IPS-15b (cell line): ENCODE results near the gene IDS.
"Not testable (repeated sequence)": the region's sequence is repeated elsewhere in the genome, so short reads cannot be mapped to it uniquely, and the experiment has no call there.

Experiments used
- H3K27me3 ChIP-seq: one replicate; pipeline ENCODE4 v1.6.1; 2013; ENCODE audit warnings: low read length; ENCODE audit not compliant: control insufficient read depth, insufficient read depth
- H3K36me3 ChIP-seq: one replicate; pipeline ENCODE4 v1.6.1; 2013; ENCODE audit warnings: low read length; ENCODE audit not compliant: control insufficient read depth, insufficient read depth
- H3K4me1 ChIP-seq: one replicate; pipeline ENCODE4 v1.6.1; 2013; ENCODE audit warnings: mild to moderate bottlenecking, low read length; ENCODE audit not compliant: control insufficient read depth, insufficient read depth
- H3K4me3 ChIP-seq: one replicate; pipeline ENCODE4 v1.5.1; 2013; ENCODE audit warnings: low read depth, low read length
- H3K9ac ChIP-seq: one replicate; pipeline ENCODE4 v1.6.1; 2013; ENCODE audit warnings: low read depth, mild to moderate bottlenecking, low read length
- H3K9me3 ChIP-seq: one replicate; pipeline ENCODE4 v1.6.1; 2013; ENCODE audit warnings: mild to moderate bottlenecking, low read length; ENCODE audit not compliant: control insufficient read depth, insufficient read depth

The IDS gene

DNA sequence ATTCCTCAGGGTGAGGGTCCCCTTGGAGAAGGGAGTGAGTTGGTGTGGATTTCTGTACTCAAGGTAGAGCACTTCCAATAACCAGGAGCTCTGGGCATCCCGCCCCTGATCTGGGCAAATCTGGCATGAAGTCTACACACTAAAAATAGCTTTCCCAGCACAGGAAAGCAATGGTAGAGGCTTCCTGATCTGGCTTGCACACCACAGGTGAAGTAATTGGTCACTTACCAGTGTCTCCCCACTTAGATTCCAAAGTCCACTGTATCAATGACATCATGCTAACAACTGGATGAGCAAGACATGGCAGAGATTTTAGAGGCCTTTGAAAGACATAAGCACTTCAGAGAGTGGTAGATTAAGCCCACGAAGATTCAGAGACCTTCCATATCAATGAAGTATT is 17.8 kb upstream of the IDS start:
- Histone ChIP-seq H3K4me1 (no peaks in the 10 kb centered on the region), H3K27me3 (no peaks in the 10 kb centered on the region)

DNA sequence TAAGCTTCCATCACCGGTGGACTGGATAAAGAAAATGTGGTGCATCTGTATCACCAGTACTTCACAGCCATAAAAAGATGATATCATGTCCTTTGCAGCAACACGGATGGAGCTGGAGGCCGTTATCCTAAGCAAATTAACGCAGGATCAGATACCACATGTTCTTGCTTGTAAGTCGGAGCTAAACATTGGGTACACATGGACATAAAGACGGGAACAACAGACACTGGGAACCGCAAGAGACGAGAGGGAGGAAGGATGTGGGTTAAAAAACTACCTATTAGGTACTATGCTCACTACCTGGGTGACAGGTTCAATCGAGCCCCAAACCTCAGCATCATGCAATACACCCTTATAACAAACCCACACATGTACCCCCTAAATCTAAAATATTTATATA is 16.3 kb upstream of the IDS start:
- Histone ChIP-seq H3K9me3 (no peaks in the 10 kb centered on the region), H3K4me1 (no peaks in the 10 kb centered on the region), H3K4me3 (no peak overlapping the region), H3K36me3 (no peaks in the 10 kb centered on the region), H3K27me3 (no peaks in the 10 kb centered on the region), H3K9ac (no peak overlapping the region)

More for the DNA sequence above, 17.8 kb upstream of the IDS start:
- no peak overlapping the region for H3K9ac ChIP-seq
- H3K36me3 ChIP-seq, result no peaks in the 10 kb centered on the region
- H3K9me3 ChIP-seq, result no peaks in the 10 kb centered on the region
- no peak overlapping the region for H3K4me3 ChIP-seq

DNA sequence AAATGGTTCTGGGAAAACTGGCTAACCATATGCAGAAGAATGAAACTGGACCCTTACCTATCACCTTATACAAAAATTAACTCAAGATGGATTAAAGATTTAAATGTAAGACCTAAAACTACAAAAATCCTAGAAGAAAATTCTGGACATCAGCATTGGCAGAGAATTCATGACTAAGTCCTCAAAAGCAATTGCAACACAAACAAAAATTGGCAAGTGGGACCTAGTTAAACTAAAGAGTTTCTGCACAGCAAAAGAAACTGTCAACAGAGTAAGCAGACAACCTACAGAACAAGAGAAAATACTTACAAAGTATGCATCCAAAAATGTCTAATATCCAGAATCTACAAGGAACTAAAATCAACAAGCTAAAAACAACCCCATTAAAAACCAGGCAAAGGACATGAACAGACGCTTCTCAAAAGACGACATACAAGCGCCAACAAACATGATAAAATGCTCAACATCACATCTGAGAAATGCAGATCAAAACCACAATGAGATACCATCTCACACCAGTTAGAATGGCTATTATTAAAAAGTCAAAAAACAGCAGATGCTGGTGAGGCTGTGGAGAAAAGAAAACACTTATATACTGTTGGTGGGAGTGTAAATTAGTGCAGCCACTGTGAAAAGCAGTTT is 15.7 kb upstream of the IDS start:
- H3K9me3 ChIP-seq, H3K4me3 ChIP-seq, H3K4me1 ChIP-seq, H3K9ac ChIP-seq, H3K36me3 ChIP-seq, H3K27me3 ChIP-seq: not testable (repeated sequence)

DNA sequence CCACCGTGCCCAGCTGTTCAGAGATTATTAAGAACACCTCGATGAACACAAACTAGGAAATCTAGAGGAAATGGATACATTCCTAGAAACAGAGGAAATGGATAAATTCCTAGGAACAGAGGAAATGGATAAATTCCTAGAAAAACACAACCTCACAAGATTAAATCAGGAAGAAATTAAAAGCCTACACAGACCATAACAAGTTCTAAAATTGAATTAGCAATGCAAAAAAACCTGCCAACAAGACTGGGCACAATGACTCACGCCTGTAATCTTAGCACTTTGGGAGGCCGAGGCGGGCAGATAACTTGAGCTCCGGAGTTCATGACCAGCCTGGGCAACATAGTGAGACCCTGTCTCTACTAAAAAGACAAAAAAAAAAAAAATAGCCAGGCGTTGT is 13.1 kb upstream of the IDS start:
- no peak overlapping the region for H3K9ac ChIP-seq
- no peak overlapping the region for H3K4me3 ChIP-seq
- no peaks in the 10 kb centered on the region for H3K36me3 ChIP-seq
- no peaks in the 10 kb centered on the region for H3K4me1 ChIP-seq
- no peaks in the 10 kb centered on the region for H3K9me3 ChIP-seq
- no peaks in the 10 kb centered on the region for H3K27me3 ChIP-seq

DNA sequence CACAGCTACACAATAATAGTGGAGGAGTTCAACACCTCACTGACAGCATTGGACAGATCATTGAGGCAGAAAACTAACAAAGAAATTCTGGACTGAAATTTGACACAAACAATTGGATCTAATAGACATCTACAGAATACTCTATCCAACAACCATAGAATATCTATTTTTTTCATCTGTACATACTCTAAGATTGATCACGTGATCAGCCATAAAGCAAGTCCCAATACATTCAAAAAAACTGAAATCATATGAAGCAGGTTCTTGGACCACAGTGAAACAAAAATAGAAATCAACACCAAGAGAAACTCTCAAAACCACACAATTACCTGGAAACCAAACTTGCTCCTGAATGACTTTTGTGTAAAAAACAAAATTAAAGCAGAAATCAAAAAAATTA is 12.2 kb upstream of the IDS start:
- Histone ChIP-seq H3K27me3 (no peaks in the 10 kb centered on the region), H3K4me1 (no peaks in the 10 kb centered on the region), H3K36me3 (no peaks in the 10 kb centered on the region), H3K9ac (no peak overlapping the region), H3K9me3 (no peaks in the 10 kb centered on the region), H3K4me3 (no peak overlapping the region)

DNA sequence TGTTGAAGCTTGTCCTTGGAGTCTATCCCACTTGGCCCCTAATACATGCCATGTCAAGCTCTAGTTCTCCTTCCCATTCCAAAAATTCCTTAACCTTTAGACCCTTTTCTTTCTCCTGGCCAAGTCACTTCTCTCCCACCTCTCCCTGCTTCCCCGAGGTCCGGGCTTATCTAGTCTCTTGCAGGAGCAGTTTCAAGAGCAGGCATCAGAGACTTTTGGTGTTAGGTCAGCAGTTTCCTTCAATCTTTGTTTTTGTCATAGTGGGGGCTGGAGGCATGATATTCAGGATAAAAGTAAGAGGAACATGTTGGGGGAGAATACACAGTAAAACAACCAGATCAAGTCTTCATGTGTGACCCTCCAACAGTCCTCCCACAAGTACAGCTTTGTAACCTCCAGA is 11.5 kb upstream of the IDS start:
- Histone ChIP-seq H3K9me3 (no peaks in the 10 kb centered on the region), H3K36me3 (no peaks in the 10 kb centered on the region), H3K4me3 (no peak overlapping the region), H3K4me1 (no peaks in the 10 kb centered on the region), H3K9ac (no peak overlapping the region), H3K27me3 (no peaks in the 10 kb centered on the region)

DNA sequence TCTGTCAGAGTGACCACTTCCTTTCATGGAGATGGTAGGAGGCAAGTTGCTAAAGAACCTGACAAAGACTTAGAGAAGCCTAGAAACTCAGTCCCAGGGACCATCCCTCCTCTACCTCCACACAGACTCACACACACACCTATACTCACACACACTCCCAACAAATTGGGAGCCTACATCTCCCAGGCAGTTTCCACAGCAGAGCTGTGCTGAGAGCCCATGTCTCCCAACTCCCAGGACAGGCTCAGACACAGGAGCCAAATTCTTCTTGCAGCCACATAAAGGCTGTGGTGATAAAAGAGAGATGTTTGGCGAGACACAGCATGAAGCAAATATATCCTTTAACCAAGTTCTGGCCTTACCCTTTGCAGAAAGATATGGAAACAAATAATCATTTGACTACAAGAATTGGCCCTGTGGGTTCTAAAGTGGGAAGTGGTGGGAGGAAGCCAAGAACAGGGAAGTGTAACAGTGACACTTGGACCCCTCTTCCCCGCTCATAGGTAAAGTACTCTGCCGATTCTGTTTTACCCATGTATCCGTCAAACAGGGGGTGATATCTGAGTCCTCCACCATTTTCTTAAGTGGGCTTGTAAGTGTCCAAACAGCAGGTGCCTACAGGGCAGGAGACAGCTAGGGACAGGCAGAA is 11.0 kb upstream of the IDS start:
- H3K9me3 ChIP-seq, result no peaks in the 10 kb centered on the region

DNA sequence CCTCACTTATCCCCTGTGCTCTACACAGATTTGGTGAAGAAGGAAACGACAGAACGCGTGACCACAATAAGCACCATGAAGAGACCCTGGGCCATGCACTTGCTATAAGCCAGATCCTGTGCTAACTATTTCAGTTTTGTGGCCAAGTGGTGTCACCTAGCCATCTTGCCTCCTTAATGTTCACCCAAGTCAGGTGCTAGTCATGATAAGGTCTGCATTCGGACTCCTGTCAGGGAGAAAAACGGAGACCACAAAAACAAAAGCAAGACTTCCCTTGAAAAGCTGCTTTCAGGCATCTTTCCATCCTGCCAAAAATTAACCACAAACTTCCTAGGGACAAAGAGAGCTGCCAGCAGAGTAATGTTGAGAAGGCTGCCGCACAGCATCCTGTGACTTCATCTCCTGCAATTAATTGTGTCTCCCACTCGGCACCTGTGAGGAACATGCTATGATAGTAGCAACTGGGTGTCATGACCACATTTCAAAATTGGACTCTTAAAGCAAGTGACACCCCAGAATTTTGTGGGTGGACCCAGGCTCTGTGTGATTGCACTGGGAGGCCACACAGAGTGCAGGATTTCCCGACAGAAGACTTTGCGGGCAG is 8.8 kb upstream of the IDS start:
- Histone ChIP-seq H3K27me3 (no peaks in the 10 kb centered on the region), H3K4me1 (peaks cover 2% of the 10 kb centered on the region), H3K36me3 (no peaks in the 10 kb centered on the region), H3K9ac (no peak overlapping the region), H3K9me3 (no peaks in the 10 kb centered on the region), H3K4me3 (no peak overlapping the region)

More for the DNA sequence above, 11.0 kb upstream of the IDS start:
- H3K9ac ChIP-seq, result no peak overlapping the region
- H3K36me3 ChIP-seq, result no peaks in the 10 kb centered on the region
- H3K4me3 ChIP-seq, result no peak overlapping the region
- H3K4me1 ChIP-seq, result no peaks in the 10 kb centered on the region
- H3K27me3 ChIP-seq, result no peaks in the 10 kb centered on the region

DNA sequence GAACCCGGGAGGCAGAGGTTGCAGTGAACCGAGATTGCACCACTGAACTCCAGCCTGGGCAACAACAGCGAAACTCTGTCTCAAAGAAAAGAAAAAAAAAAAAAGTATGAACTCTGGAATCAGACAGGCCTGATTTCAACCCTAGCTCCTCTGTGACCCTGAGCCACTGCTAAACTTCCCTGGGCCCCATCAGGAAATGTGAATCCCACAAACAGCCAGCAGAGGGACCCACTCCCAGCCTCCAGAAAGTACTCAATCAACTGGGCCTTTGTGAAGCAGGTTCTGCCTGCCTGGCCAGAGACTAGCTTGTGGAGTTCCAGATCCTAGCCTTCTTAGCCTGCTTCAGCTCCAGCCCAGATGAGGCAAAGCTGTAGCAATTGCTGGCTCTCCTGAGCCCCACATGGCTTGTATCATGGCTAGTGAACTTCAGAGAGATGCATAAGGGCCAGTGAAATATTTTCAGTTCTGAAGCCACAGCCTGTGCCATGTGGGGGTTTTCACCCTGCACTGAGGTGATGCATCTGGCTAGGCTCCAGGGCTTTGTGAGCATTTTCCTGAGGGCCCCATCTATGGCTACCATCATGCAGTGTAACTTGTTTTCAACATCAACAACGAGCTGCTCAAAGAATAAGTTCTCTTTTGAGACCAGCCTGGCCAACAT is 7.2 kb upstream of the IDS start:
- H3K27me3 ChIP-seq, result no peaks in the 10 kb centered on the region
- no peaks in the 10 kb centered on the region for H3K9me3 ChIP-seq
- no peak overlapping the region for H3K4me3 ChIP-seq
- H3K9ac ChIP-seq, result no peak overlapping the region
- peaks cover 2% of the 10 kb centered on the region for H3K4me1 ChIP-seq
- H3K36me3 ChIP-seq, result no peaks in the 10 kb centered on the region

DNA sequence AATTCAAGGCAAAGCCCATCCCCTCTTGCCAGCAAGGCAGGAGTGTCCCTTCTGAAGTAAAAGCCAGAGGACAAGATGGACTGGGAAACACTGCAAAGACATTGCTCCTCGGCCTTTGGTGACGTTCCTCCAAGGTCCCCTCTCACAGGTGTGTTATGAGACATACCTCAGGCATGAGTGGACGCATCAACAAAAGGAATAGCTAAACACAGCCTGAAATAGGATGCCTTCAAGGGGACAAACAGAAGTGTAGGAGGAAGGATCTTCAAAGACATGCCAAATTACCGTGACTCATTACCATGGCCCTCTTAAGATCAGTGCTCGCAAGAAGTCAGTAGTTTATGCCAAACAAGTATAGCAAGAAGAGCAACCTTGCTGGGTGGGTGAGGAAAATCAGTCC is 6.0 kb upstream of the IDS start:
- H3K4me1 ChIP-seq, result peaks cover 2% of the 10 kb centered on the region
- no peak overlapping the region for H3K9ac ChIP-seq
- no peaks in the 10 kb centered on the region for H3K9me3 ChIP-seq
- no peaks in the 10 kb centered on the region for H3K36me3 ChIP-seq
- H3K27me3 ChIP-seq, result no peaks in the 10 kb centered on the region
- H3K4me3 ChIP-seq, result no peak overlapping the region

DNA sequence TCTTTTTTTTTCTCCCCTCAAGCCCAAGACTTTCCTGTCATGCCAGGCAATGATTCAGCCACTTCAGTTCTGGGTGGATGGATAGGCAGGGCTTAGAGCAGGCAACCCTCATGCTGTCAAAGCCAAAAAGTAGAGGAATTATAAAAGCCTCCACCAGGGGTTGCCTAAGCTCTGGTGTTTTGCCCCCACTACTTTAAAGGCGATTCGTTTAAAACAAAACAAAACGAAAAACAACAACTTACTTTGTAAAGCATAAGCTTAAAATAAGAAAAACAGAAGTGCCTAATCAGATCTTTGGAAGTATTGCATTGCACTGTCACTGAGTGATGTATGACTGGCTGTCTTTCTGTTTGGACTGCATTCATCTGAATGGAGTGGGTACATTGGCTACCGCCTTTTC is 5.3 kb upstream of the IDS start:
- H3K36me3 ChIP-seq, result no peaks in the 10 kb centered on the region
- no peaks in the 10 kb centered on the region for H3K9me3 ChIP-seq
- peaks cover 2% of the 10 kb centered on the region for H3K4me1 ChIP-seq
- H3K27me3 ChIP-seq, result no peaks in the 10 kb centered on the region
- no peak overlapping the region for H3K9ac ChIP-seq
- H3K4me3 ChIP-seq, result no peak overlapping the region

DNA sequence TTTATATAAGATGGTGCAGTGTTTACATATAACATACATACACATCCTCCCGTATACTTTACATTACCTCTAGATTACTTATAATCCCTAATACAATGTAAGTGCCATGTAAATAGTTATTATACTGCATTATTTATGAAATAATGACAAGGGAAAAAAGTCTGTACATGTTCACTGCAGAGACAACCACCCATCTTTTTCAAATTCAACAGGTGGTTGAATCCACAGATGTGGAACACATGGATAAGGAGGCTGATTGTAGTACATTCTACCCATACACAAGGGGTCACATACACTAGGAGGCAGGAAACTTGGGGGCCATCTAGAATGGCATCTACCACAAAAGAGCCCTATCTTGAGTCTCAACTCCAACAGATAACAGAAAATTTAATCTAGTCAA is 3.4 kb upstream of the IDS start:
- H3K36me3 ChIP-seq, result no peaks in the 10 kb centered on the region
- no peak overlapping the region for H3K4me3 ChIP-seq
- H3K9me3 ChIP-seq, result no peaks in the 10 kb centered on the region
- H3K4me1 ChIP-seq, result peaks cover 2% of the 10 kb centered on the region
- H3K9ac ChIP-seq, result no peak overlapping the region
- H3K27me3 ChIP-seq, result no peaks in the 10 kb centered on the region
